HCT116 (cell line): Measurements from ENCODE around the gene SLCO2A1.

Experiments
- CEBPB ChIP-seq: IDR thresholded peaks from 2 replicates; pipeline ENCODE4 v1.6.1; 2012; ENCODE audit warnings: low read depth
- CTCF ChIP-seq, 3 experiments: fragments of 200-600 bp in 1 of 3; sonication (generic) in 1 of 3; IDR thresholded peaks in 2 of 3; conservative IDR thresholded peaks in 1 of 3; 2 replicates each; pipeline ENCODE4 v1.5.1; 2012 to 2017; ENCODE audit warnings: low read depth in 2 of 3, low read length in 2 of 3, antibody characterized with exemption in 1 of 3, borderline replicate concordance in 1 of 3, control low read depth in 1 of 3, mild to moderate bottlenecking in 1 of 3, mixed read lengths in 1 of 3, mixed run types in 1 of 3, moderate library complexity in 1 of 3; ENCODE audit not compliant: insufficient read depth in 1 of 3
- EZH2 ChIP-seq: fragments of 200-600 bp; sonication (generic); IDR thresholded peaks from 2 replicates; pipeline ENCODE4 v1.6.1; 2017; ENCODE audit warnings: antibody characterized with exemption, mixed run types
- EZH2phosphoT487 ChIP-seq: fragments of 200-600 bp; IDR thresholded peaks from 2 replicates; pipeline ENCODE4 v1.6.1; 2018; ENCODE audit warnings: antibody characterized with exemption, borderline replicate concordance
- POLR2A ChIP-seq: IDR thresholded peaks from 2 replicates; pipeline ENCODE4 v1.7.0; 2011; ENCODE audit warnings: borderline replicate concordance; ENCODE audit not compliant: insufficient read depth, insufficient read length; ENCODE audit errors: extremely low read depth
- POLR2AphosphoS5 ChIP-seq: IDR thresholded peaks from 2 replicates; pipeline ENCODE4 v1.6.1; 2011; ENCODE audit warnings: mild to moderate bottlenecking, low read depth, low read length, moderate library complexity
- ZFX ChIP-seq: fragments of 450-650 bp; IDR thresholded peaks from 2 replicates; pipeline ENCODE4 v1.6.1; 2017
- TF ChIP-seq, protein P1 (sequence below): IDR thresholded peaks from 2 replicates; pipeline ENCODE4 v1.6.1; 2012

- TF ChIP-seq CTCF (IDR thresholded peaks at IDR 0.05 in 2 of 3, conservative IDR thresholded peaks at IDR 0.05 in 1 of 3; ENCODE audit: borderline replicate concordance in 1 of 3, insufficient read depth in 1 of 3, low read depth in 2 of 3, low read length in 2 of 3) (no peak), EZH2 (no peak), POLR2A (no peak), EZH2phosphoT487 (no peak), POLR2AphosphoS5 (no peak), CEBPB (no peak), ZFX (no peak)
- TF ChIP-seq, protein P1, sequence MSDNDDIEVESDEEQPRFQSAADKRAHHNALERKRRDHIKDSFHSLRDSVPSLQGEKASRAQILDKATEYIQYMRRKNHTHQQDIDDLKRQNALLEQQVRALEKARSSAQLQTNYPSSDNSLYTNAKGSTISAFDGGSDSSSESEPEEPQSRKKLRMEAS = no peak
Observed at GRCh38 chr3:133966954-133967353, 62.8 kb downstream of the SLCO2A1 start.
